ENCODE data around the gene MARCHF4. TPM values are rescaled to one million over a fixed set of nuclear protein-coding genes. Genes with fewer than 3 reads are reported as not detected.

MARCHF4 gene
- total RNA-seq, 1 experiment from 2014 or later = 6.1 TPM

DNA sequence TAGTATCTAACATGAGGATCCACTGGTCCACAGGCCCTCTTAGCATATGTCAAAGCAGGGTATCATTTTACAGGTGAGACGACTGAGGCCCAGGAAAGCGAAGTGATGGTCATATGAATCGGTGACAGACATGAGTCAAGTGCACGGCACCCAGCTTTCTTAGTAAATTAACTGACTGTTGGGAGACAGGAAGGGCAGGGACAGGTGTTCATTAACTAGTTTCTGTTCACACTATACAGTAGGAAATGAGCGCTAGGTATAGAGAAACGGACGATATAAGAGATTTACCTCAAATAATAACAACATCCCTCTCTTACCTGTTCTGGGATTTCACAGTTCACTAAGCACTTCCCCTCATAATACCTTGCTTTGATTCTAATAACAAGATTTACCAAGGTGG is 38.3 kb upstream of the MARCHF4 start:
- Histone ChIP-seq H3K4me3 (ENCODE audit: low read depth, low read length, poor library complexity, severe bottlenecking) (no peak overlapping the region), H3K27me3 (replicated peaks; ENCODE audit: insufficient read depth, low read depth, low read length, poor library complexity) (no peaks in the 10 kb centered on the region), H3K4me1 (ENCODE audit: insufficient read depth, low read length, poor library complexity, severe bottlenecking) (no peaks in the 10 kb centered on the region), H3K27ac (ENCODE audit: low read depth, low read length, poor library complexity, severe bottlenecking) (no peak overlapping the region), H3K9me3 (ENCODE audit: low read depth, low read length, poor library complexity, severe bottlenecking) (no peaks in the 10 kb centered on the region), H3K36me3 (ENCODE audit: insufficient read depth, low read length, poor library complexity, severe bottlenecking) (no peaks in the 10 kb centered on the region)
- ChIA-PET POLR2A (ENCODE audit: low non-redundant PET) (no interaction called here), CTCF (no interaction called here)
- no TSS peak for BruUV-seq (replicated peaks)
- no peak for DNase-seq (ENCODE audit: low spot score)
- no peak for TF ChIP-seq EZH2 (IDR thresholded peaks at IDR 0.05; ENCODE audit: borderline replicate concordance, low read depth, low read length, poor library complexity, severe bottlenecking)
- TF ChIP-seq, protein P1, sequence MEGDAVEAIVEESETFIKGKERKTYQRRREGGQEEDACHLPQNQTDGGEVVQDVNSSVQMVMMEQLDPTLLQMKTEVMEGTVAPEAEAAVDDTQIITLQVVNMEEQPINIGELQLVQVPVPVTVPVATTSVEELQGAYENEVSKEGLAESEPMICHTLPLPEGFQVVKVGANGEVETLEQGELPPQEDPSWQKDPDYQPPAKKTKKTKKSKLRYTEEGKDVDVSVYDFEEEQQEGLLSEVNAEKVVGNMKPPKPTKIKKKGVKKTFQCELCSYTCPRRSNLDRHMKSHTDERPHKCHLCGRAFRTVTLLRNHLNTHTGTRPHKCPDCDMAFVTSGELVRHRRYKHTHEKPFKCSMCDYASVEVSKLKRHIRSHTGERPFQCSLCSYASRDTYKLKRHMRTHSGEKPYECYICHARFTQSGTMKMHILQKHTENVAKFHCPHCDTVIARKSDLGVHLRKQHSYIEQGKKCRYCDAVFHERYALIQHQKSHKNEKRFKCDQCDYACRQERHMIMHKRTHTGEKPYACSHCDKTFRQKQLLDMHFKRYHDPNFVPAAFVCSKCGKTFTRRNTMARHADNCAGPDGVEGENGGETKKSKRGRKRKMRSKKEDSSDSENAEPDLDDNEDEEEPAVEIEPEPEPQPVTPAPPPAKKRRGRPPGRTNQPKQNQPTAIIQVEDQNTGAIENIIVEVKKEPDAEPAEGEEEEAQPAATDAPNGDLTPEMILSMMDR (conservative IDR thresholded peaks at IDR 0.05; ENCODE audit: low read depth, low read length) = no peak
- intact Hi-C loops (cut with micrococcal nuclease; ENCODE audit: unreplicated experiment) = no loop called here

DNA sequence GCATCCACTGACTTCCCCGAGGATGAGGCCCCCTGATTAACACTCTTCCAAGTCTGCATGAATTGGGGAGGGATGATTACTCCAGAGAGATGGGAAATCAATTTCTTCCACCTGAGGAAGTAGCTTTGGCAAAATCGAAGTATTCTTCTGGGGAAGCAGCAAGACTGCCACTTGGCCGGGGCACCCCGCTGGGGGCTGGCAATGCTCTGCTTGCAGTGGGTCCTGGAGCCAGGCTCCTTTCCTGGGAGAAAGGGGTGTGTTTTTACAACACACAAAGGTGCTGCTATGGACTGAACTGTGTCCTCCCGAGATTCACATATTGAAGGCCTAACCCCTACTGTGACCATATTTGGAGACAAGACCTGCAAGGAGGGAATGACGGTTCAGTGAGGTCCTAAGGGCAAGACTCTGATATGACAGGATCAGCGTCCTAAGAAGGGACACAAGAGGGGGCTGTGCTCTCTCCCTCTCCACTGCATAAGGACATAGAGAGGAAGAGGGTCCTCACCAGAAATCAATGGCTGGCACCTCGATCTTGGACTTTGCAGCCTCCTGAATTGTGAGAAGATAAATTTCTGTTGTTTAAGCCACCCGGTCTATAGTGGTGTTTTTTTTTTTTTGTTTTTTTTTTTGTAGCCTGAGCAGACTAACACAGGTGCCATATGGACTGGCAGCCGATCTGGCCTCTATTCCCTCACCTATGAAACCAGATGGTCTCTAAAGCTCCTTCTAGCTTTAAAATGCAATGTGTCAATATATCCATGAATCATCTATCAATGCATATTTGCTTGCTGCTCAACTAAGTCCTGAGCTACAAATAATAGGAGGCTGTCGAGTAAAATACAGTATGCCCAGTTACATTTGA is 36.4 kb upstream of the MARCHF4 start:
- H3K9me3 ChIP-seq (ENCODE audit: low read depth, low read length, poor library complexity, severe bottlenecking) = no peaks in the 10 kb centered on the region
- no peak overlapping the region for H3K27ac ChIP-seq (ENCODE audit: low read depth, low read length, poor library complexity, severe bottlenecking)
- no peaks in the 10 kb centered on the region for H3K27me3 ChIP-seq (replicated peaks; ENCODE audit: insufficient read depth, low read depth, low read length, poor library complexity)
- no peak overlapping the region for H3K4me3 ChIP-seq (ENCODE audit: low read depth, low read length, poor library complexity, severe bottlenecking)
- H3K4me1 ChIP-seq (ENCODE audit: insufficient read depth, low read length, poor library complexity, severe bottlenecking) = no peaks in the 10 kb centered on the region
- no peaks in the 10 kb centered on the region for H3K36me3 ChIP-seq (ENCODE audit: insufficient read depth, low read length, poor library complexity, severe bottlenecking)
- ChIA-PET CTCF (interaction anchor here (1.0 kb wide), 1 partner anchor 510 kb away, joined by 4 read pairs; no protein-coding TSS in a partner anchor), POLR2A (ENCODE audit: low non-redundant PET) (no interaction called here)
- no peak for TF ChIP-seq EZH2 (IDR thresholded peaks at IDR 0.05; ENCODE audit: borderline replicate concordance, low read depth, low read length, poor library complexity, severe bottlenecking)
- TF ChIP-seq, protein P1 (conservative IDR thresholded peaks at IDR 0.05; ENCODE audit: low read depth, low read length) = no peak
- no TSS peak for BruUV-seq (replicated peaks)
- intact Hi-C loops (cut with micrococcal nuclease; ENCODE audit: unreplicated experiment) = loop anchor here (5.0 to 10.0 kb wide), 3 partner anchors 81 to 259 kb away; no protein-coding TSS in a partner anchor
- DNase-seq (ENCODE audit: low spot score) = no peak

DNA sequence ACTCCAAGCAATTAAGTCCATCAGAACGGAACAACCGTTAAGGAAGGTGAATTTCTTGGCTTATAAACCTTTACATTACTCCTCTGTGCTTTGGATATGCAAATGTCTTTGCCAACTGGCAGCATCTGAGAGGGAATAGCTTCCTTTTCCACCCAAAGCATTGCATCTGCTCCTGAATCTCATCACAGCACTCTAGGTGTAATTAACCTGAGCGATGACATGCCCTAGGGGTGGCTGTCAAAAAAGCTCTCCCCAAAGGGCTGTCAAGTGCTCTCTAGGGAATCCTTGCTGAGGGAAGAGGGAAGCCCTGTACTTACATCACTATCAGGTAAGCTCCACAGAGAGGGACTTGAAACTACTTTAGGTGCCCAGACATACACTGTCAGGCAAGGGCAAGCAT is 34.5 kb upstream of the MARCHF4 start:
- no peaks in the 10 kb centered on the region for H3K27me3 ChIP-seq (replicated peaks; ENCODE audit: insufficient read depth, low read depth, low read length, poor library complexity)
- H3K27ac ChIP-seq (ENCODE audit: low read depth, low read length, poor library complexity, severe bottlenecking) = no peak overlapping the region
- BruUV-seq (replicated peaks) = no TSS peak
- intact Hi-C loops (cut with micrococcal nuclease; ENCODE audit: unreplicated experiment) = loop anchor here (5.0 to 10.0 kb wide), 3 partner anchors 80 to 260 kb away; no protein-coding TSS in a partner anchor
- TF ChIP-seq EZH2 (IDR thresholded peaks at IDR 0.05; ENCODE audit: borderline replicate concordance, low read depth, low read length, poor library complexity, severe bottlenecking) = no peak
- TF ChIP-seq, protein P1 (conservative IDR thresholded peaks at IDR 0.05; ENCODE audit: low read depth, low read length) = no peak
- no peaks in the 10 kb centered on the region for H3K9me3 ChIP-seq (ENCODE audit: low read depth, low read length, poor library complexity, severe bottlenecking)
- DNase-seq (ENCODE audit: low spot score) = no peak
- no peaks in the 10 kb centered on the region for H3K36me3 ChIP-seq (ENCODE audit: insufficient read depth, low read length, poor library complexity, severe bottlenecking)
- H3K4me3 ChIP-seq (ENCODE audit: low read depth, low read length, poor library complexity, severe bottlenecking) = no peak overlapping the region
- CTCF ChIA-PET = no interaction called here
- POLR2A ChIA-PET (ENCODE audit: low non-redundant PET) = no interaction called here
- H3K4me1 ChIP-seq (ENCODE audit: insufficient read depth, low read length, poor library complexity, severe bottlenecking) = no peaks in the 10 kb centered on the region
